Panc1 (cell line): ENCODE results near the gene ATP2A3. TPM values are rescaled to one million over a fixed set of nuclear protein-coding genes. Genes with fewer than 3 reads are reported as not detected.
"Not testable (repeated sequence)": the region's sequence is repeated elsewhere in the genome, so short reads cannot be mapped to it uniquely, and the experiment has no call there.

ENCODE experiments used
- ATAC-seq: fragments of 200-7000 bp; cut with Tn5 transposase; 2 replicates; pipeline ENCODE4 v1.9.1; 2020; ENCODE audit warnings: mild to moderate bottlenecking, moderate library complexity
- BruUV-seq: library from RNA; stranded (reverse); fragments of 400-500 nt; replicated peaks from 2 replicates; lab custom pipeline; 2021; lab: Mats Ljungman, UMichigan
- CTCF ChIA-PET: fragments of 300-600 bp; sonication (Branson Sonifier 250); formaldehyde crosslinking; loops from one replicate; lab custom pipeline; 2022; ENCODE audit warnings: antibody characterized with exemption; lab: Charles Lee
- POLR2A ChIA-PET: fragments of 300-600 bp; sonication (Branson Sonifier 250); formaldehyde crosslinking; loops from one replicate; lab custom pipeline; 2022; ENCODE audit warnings: antibody characterized with exemption; lab: Charles Lee
- DNase-seq: peaks from one replicate; pipeline ENCODE4 v3.0.0-alpha.2; 2010; ENCODE audit warnings: low read depth, low spot score
- H3K27ac ChIP-seq: 2 replicates; pipeline ENCODE4 v1.5.1; 2011; ENCODE audit warnings: mild to moderate bottlenecking, low read length, inconsistent platforms
- H3K27me3 ChIP-seq: fragments of 200-500 bp; sonication (Bioruptor generic); 2 replicates; pipeline ENCODE4 v1.6.0; 2014; ENCODE audit warnings: low read length, inconsistent platforms; ENCODE audit not compliant: control insufficient read depth, insufficient read depth
- H3K36me3 ChIP-seq: fragments of 200-500 bp; sonication (Bioruptor generic); 2 replicates; pipeline ENCODE4 v1.5.1; 2014; ENCODE audit warnings: inconsistent platforms, mild to moderate bottlenecking, low read length, moderate library complexity; ENCODE audit not compliant: control insufficient read depth, insufficient read depth
- H3K4me1 ChIP-seq: 2 replicates; pipeline ENCODE4 v1.5.1; 2011; ENCODE audit warnings: inconsistent platforms, mild to moderate bottlenecking, low read length, moderate library complexity; ENCODE audit not compliant: control insufficient read depth, insufficient read depth
- H3K4me3 ChIP-seq, 2 experiments: 2 replicates each; pipeline ENCODE4 v1.5.1; 2011 to 2012; ENCODE audit warnings: low read depth in 2 of 2, low read length in 2 of 2, mild to moderate bottlenecking in 2 of 2, inconsistent platforms in 1 of 2, moderate library complexity in 1 of 2
- H3K9me3 ChIP-seq: fragments of 200-500 bp; sonication (Bioruptor generic); 2 replicates; pipeline ENCODE4 v1.5.1; 2014; ENCODE audit warnings: low read depth, mild to moderate bottlenecking, inconsistent platforms, low read length, moderate library complexity; ENCODE audit not compliant: control insufficient read depth, insufficient read depth
- POLR2AphosphoS5 ChIP-seq: IDR thresholded peaks from 2 replicates; pipeline ENCODE4 v1.6.1; 2012; ENCODE audit warnings: mild to moderate bottlenecking, low read depth, low read length, moderate library complexity
- REST ChIP-seq, 2 experiments: IDR thresholded peaks; 2 replicates each; pipeline ENCODE4 v1.6.1; 2011 to 2012; ENCODE audit warnings: low read depth in 2 of 2, control low read depth in 1 of 2, low read length in 1 of 2, mild to moderate bottlenecking in 1 of 2, moderate library complexity in 1 of 2; ENCODE audit not compliant: insufficient read depth in 1 of 2
- SIN3A ChIP-seq: IDR thresholded peaks from 2 replicates; pipeline ENCODE4 v1.6.1; 2012; ENCODE audit warnings: low read depth, mild to moderate bottlenecking, low read length, moderate library complexity, borderline replicate concordance; ENCODE audit not compliant: insufficient read depth
- TCF7L2 ChIP-seq: IDR thresholded peaks from 2 replicates; pipeline ENCODE4 v1.6.1; 2011; ENCODE audit warnings: mild to moderate bottlenecking, low read depth, low read length, inconsistent platforms
- in situ Hi-C: cut with HindIII; loops from 2 replicates; pipeline ENCODE4 v1.10.0; 2016; ENCODE audit warnings: low sequenced_read_pairs, low pct_unique_long_range_greater_than_20kb
- intact Hi-C: fragments of 100-400 bp; cut with micrococcal nuclease; formaldehyde crosslinking; loops from one replicate; pipeline ENCODE4 v1.10.0; 2022; ENCODE audit not compliant: unreplicated experiment
- total RNA-seq: library from RNA; stranded (reverse); gene quantifications from one replicate; pipeline ENCODE4 v1.2.1, GENCODE V29; 2021; ENCODE audit not compliant: unreplicated experiment
- TF ChIP-seq, protein P1 (sequence below): fragments of 450-650 bp; IDR thresholded peaks from 2 replicates; pipeline ENCODE4 v1.5.1; 2017; ENCODE audit warnings: mild to moderate bottlenecking

Gene ATP2A3
- total RNA-seq, 1 experiment from 2014 or later, result 29.7 TPM

DNA sequence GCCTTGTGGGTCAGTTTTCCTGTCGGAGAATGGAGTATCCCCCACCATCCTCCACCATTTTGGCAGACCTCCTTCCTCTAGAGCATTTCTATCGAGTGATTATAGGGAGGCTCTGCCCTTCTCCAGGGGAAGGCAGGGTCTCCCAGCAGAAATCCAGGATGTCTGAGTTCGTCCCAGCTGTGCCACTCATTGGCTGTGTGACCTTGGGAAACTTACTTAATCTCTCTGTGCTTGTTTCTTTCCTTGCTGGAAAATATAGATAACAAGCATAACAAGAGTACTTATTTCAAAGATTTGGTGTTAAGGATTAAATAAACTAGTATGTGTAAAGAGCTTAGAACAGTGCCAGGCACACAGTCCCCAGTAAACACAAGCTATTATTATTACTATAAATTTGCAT is 14.8 kb downstream of the ATP2A3 start:
- no peak overlapping the region for H3K27ac ChIP-seq
- TF ChIP-seq SIN3A, result no peak
- TF ChIP-seq, protein P1, sequence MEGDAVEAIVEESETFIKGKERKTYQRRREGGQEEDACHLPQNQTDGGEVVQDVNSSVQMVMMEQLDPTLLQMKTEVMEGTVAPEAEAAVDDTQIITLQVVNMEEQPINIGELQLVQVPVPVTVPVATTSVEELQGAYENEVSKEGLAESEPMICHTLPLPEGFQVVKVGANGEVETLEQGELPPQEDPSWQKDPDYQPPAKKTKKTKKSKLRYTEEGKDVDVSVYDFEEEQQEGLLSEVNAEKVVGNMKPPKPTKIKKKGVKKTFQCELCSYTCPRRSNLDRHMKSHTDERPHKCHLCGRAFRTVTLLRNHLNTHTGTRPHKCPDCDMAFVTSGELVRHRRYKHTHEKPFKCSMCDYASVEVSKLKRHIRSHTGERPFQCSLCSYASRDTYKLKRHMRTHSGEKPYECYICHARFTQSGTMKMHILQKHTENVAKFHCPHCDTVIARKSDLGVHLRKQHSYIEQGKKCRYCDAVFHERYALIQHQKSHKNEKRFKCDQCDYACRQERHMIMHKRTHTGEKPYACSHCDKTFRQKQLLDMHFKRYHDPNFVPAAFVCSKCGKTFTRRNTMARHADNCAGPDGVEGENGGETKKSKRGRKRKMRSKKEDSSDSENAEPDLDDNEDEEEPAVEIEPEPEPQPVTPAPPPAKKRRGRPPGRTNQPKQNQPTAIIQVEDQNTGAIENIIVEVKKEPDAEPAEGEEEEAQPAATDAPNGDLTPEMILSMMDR, result no peak
- TF ChIP-seq REST (IDR thresholded peaks at IDR 0.05; ENCODE audit: insufficient read depth in 1 of 2, low read depth in 2 of 2, low read length in 1 of 2), result no peak
- no peak for TF ChIP-seq POLR2AphosphoS5
- no peak for TF ChIP-seq TCF7L2
- no peaks in the 10 kb centered on the region for H3K9me3 ChIP-seq
- POLR2A ChIA-PET, result no interaction called here
- BruUV-seq, result no TSS peak
- no peak for DNase-seq
- CTCF ChIA-PET, result interaction anchor here (0.5 kb wide), 1 partner anchor 265 kb away, joined by 3 read pairs; no protein-coding TSS in a partner anchor
- no peaks in the 10 kb centered on the region for H3K36me3 ChIP-seq
- H3K4me1 ChIP-seq, result no peaks in the 10 kb centered on the region
- H3K27me3 ChIP-seq, result no peaks in the 10 kb centered on the region
- intact Hi-C loops, result no loop called here
- in situ Hi-C loops, result no loop called here
- no peak for ATAC-seq
- no peak overlapping the region for H3K4me3 ChIP-seq

GRCh38 chr17:3948551-3948950 is 15.7 kb downstream of the ATP2A3 start:
- H3K4me1 ChIP-seq, H3K9me3 ChIP-seq, DNase-seq, in situ Hi-C loops, H3K4me3 ChIP-seq, H3K36me3 ChIP-seq, H3K27me3 ChIP-seq, H3K27ac ChIP-seq, ATAC-seq, intact Hi-C loops, BruUV-seq: not testable (repeated sequence)
- POLR2A ChIA-PET, result interaction anchor here (0.6 kb wide), 1 partner anchor 1000 kb away, joined by 8 read pairs; the partner anchor contains the start of gene PFN1
- CTCF ChIA-PET, result interaction anchor here (0.6 kb wide), 1 partner anchor 17 kb away, joined by 8 read pairs; no protein-coding TSS in a partner anchor

DNA sequence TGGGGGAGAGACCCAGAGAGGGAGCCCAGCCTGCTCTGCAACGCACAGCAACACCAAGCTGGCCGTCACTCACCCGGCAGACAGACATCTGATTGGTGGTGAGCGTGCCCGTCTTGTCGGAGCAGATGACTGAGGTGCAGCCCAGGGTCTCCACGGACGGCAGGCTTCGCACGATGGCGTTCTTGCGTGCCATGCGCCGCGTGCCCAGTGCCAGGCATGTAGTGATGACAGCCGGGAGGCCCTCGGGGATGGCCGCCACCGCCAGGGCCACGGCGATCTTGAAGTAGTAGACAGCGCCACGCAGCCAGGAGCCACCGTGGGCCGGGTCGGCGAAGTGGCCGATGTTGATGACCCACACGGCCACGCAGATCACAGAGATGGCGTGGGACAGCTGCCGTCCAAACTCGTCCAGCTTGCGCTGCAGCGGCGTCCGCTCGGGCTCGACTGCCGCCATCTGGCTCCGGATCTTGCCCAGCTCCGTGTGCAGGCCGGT is 16.9 kb downstream of the ATP2A3 start:
- Histone ChIP-seq H3K4me1 (no peaks in the 10 kb centered on the region), H3K27ac (no peak overlapping the region), H3K9me3 (no peaks in the 10 kb centered on the region), H3K27me3 (no peaks in the 10 kb centered on the region), H3K4me3 (no peak overlapping the region), H3K36me3 (no peaks in the 10 kb centered on the region)
- in situ Hi-C loops (no loop called here), intact Hi-C loops (no loop called here)
- no peak for TF ChIP-seq SIN3A
- TF ChIP-seq POLR2AphosphoS5, result no peak
- no peak for TF ChIP-seq TCF7L2
- TF ChIP-seq, protein P1, result no peak
- no peak for TF ChIP-seq REST (IDR thresholded peaks at IDR 0.05; ENCODE audit: insufficient read depth in 1 of 2, low read depth in 2 of 2, low read length in 1 of 2)
- CTCF ChIA-PET, result interaction anchor here (0.6 kb wide), 1 partner anchor 175 kb away, joined by 3 read pairs; no protein-coding TSS in a partner anchor
- no TSS peak for BruUV-seq
- ATAC-seq, result no peak
- DNase-seq, result no peak
- POLR2A ChIA-PET, result no interaction called here
